ENCODE results near the gene RAB7A.
"Not testable (repeated sequence)": the region's sequence is repeated elsewhere in the genome, so short reads cannot be mapped to it uniquely, and the experiment has no call there.

Gene RAB7A

DNA sequence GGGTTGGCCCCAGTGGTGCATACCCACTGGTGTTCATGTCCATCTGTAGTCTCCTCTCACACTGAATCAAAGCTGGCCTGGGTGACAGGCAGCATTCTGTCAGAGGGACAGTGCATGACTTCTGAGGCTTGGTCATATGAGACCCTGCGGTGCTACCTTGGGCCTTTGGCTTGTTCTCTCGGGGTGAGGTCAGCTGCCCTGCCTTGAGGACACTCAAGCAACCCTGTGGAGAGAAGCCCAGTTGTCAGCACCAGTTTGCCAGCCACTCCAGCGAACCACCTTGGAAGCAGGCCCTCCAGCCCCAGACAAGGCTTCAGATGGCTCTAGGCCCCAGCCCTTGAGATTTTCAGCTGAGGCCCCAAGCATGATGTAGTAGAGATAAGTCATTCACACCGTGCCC, 16.9 kb upstream of the RAB7A start:
- no peak for DNase-seq
- intact Hi-C loops (cut with DNase I): no loop called here

- DNase-seq: no peak
- intact Hi-C loops (cut with DNase I): no loop called here
Observed at GRCh38 chr3:128709506-128710210, 16.3 kb upstream of the RAB7A start.

GRCh38 chr3:128710816-128711433, 15.1 kb upstream of the RAB7A start:
- intact Hi-C loops (cut with DNase I): no loop called here

DNA sequence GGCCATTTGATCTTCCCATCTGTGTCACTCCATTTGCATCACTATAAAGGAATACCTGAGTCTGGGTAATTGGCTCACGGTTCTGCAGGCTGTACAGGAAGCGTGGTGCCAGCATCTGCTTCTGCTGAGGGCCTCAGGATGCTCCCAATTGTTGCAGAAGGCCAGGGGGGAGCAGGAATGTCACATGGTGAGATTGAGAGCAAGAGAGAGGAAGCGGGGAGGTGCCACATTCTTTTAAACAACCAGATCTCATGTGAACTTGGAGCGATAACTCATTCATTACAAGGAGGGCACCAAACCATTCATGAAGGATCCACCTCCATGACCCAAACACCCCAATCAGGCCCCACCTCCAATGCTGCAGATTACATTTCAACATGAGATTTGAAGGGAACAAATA, 13.1 kb upstream of the RAB7A start:
- no peak for DNase-seq

More at GRCh38 chr3:128710816-128711433, 15.1 kb upstream of the RAB7A start:
- no peak for DNase-seq

GRCh38 chr3:128714887-128715491, 11.0 kb upstream of the RAB7A start:
- intact Hi-C loops (cut with DNase I): no loop called here
- DNase-seq: peak in 8 of 42 donors; percentile 3 to 46 (median 24)

More for the DNA sequence above, 13.1 kb upstream of the RAB7A start:
- intact Hi-C loops (cut with DNase I): no loop called here

DNA sequence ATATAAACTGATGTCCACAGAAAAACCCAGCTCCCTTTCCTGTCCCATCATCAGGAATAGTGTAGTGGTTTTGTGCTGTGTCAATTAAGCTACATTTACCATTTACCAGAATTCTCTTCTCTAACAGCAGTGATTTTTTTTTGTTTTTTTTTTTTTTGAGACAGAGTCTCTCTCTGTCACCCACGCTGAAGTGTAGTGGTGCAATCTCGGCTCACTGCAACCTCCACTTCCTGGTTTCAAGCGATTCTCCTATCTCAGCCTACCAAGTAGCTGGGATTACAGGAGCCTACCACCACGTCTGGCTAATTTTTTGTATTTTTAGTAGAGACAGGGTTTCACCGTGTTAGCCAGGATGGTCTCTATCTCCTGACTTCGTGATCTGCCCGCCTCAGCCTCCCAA, 7.1 kb upstream of the RAB7A start:
- peak in 26 of 42 donors; percentile 7 to 72 (median 36) for DNase-seq
- intact Hi-C loops (cut with DNase I): not testable (repeated sequence)

DNA sequence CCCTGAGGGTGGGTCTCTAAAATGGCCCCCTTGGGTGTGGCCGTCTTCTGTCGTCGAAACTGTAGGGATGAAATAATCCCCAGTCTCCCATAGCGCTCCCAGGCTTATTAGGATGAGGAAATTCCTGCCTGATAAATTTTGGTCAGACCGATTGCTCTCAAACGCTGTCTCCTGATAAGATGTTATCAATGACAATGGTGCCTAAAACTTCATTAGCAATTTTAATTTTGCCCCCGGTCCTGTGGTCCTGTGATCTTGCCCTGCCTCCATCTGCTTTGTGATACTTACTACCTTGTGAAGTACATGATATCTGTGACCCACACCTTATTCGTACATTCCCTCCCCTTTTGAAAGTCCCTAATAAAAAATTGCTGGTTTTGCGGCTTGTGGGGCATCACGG, 5.1 kb upstream of the RAB7A start:
- intact Hi-C loops (cut with DNase I): no loop called here
- no peak for DNase-seq

- intact Hi-C loops (cut with DNase I): no loop called here
Observed at GRCh38 chr3:128723477-128723876, 2.5 kb upstream of the RAB7A start.

DNA sequence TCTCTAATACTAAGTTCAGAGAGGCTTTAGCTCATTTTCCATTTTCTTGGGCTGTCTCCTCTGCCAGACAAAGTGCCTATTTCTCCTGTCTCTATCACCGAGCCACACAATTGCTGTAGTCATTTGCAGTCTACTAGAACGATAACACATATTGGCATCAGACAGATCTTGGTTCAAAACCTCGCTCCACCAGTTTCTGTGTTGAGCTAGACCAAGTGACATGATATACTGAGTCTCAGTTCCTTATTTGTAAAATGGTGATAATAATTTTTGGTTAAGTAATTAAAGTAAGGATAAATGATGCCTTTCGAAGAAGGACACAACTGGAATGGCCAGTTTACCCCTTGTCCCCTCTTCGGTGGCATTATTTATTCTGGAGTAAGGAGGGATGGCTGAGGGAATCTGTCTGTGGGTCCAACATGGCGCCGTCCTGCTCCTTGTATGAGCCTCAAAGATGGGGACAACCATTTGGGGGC, 398 bp upstream of the RAB7A start:
- peak in 1 of 42 donors; percentile 44 for DNase-seq
- intact Hi-C loops (cut with DNase I): loop anchor here (2.0 to 5.0 kb wide), 3 partner anchors 45 to 153 kb away; partner anchors contain the start of gene ACAD9

More at GRCh38 chr3:128723477-128723876, 2.5 kb upstream of the RAB7A start:
- DNase-seq: no peak

DNA sequence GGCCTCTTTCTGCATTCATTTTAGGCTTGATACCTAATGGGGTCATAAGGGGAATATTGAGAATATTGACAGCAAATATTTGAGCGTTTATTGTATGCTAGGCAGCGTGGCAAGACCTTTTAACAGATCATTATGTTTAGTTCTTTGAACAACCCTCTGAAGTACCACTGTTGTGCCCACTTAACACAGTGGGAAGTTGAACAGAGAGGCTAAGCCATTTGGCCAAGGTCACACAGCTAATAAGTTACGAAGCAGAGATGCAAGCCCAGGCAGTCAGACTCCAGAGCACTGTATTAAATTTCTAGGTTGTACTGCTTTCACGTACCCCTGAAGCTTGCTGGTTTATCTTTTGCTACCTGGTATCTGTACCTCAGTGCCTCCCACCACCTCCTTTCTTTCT, 1.1 kb downstream of the RAB7A start:
- intact Hi-C loops (cut with DNase I): loop anchor here (2.0 to 5.0 kb wide), 3 partner anchors 46 to 152 kb away; partner anchors contain the start of gene ACAD9

GRCh38 chr3:128727485-128727884, 1.5 kb downstream of the RAB7A start:
- peak in 1 of 42 donors; percentile 3 for DNase-seq
- intact Hi-C loops (cut with DNase I): loop anchor here (2.0 to 5.0 kb wide), 3 partner anchors 47 to 151 kb away; partner anchors contain the start of gene ACAD9

More for the DNA sequence above, 1.1 kb downstream of the RAB7A start:
- DNase-seq: no peak

DNA sequence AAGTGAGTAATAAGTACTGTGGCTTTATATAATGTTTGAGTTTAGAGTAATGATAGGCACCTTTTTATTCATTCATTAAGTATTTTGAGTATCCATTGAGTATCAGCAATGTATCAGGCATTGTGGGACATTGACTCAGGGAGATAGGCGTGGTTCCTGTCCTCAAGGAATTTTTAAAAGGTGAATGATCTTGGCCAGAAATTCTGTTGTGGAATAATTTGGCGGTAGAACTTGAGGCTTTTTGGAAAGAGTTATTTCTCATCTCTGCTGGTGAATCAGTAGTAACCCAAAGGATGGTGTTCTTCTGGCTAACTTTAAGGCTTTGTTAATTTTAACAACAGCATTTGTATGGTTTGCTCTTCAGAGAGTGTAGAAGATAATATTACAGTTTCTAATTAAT, 2.0 kb downstream of the RAB7A start:
- intact Hi-C loops (cut with DNase I): loop anchor here (2.0 to 5.0 kb wide), 3 partner anchors 47 to 151 kb away; partner anchors contain the start of gene ACAD9
- no peak for DNase-seq

- intact Hi-C loops (cut with DNase I): loop anchor here (5.0 kb wide), 1 partner anchor 64 kb away; no protein-coding TSS in a partner anchor
- not testable (repeated sequence) for DNase-seq
Observed at GRCh38 chr3:128728521-128728920, 2.5 kb downstream of the RAB7A start.

DNA sequence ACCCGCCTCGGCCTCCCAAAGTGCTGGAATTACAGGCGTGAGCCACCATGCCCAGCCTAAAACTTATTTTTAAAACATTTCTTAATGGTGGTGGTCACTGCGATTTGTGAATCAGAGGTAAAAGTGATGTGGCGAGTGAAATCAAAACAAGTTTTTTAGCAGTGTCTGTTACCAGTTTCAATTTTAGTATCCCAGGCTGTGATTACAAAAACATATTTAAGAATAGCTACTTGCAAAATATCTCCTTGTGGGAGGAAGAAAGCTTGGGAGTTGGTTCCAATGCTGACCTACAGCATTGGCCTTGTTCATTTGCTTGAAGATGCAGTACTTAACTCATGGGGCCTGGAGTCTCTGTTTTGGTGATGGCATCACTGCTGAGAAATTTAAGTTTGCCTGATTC, 4.5 kb downstream of the RAB7A start:
- intact Hi-C loops (cut with DNase I): no loop called here
- no peak for DNase-seq

DNA sequence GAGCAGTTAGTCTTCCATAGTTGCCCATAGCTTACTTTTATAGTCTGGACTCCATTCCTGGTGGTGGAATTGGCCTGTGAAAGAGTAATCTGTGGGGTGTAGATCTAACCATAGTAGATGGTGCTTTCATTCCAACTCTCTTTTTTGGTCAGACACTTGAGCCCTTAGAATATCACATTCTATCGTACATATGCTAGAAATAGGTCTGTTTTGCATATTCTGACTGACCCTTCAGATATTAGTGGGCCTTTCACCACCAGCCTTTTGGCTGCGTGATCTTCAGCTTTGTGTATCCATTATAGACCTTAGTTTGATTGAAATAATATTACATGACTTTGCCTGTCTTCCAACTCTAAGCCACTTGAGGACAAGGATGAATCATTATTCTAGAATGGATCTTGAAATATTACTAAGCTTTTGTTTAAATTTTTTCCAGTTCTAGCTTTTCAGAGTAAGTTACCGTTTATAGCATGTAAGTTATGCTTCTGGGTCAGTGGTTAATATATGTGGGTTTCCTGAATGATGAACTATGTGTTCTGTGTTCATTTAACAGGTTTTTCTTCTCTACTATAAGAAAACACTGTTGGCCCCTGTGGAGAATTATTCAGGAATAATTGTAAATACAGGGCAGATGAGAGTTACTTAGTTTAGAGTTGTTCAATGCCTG, 8.7 kb downstream of the RAB7A start:
- intact Hi-C loops (cut with DNase I): no loop called here
- DNase-seq: no peak

GRCh38 chr3:128735287-128735686, 9.3 kb downstream of the RAB7A start:
- intact Hi-C loops (cut with DNase I): no loop called here

GRCh38 chr3:128735884-128736283, 9.9 kb downstream of the RAB7A start:
- DNase-seq: no peak
- intact Hi-C loops (cut with DNase I): no loop called here

More at GRCh38 chr3:128735287-128735686, 9.3 kb downstream of the RAB7A start:
- no peak for DNase-seq

DNA sequence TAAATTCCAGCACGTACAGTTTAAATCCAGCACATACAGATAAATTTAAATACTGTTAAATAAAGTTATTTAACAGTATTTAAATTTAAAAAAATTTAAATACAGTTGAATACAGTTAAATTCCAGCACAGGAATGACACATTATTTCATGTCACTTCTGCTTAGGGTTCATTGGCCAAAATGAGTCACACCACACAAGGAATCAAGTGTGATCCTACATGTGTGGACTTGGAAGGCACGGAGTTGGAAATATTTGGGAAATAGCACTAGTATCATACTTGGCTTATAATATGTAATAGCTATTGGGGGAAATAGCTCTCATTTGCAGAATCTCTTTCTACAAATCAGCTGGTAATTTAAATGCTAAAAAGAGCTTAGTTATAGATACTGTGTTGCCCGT, 10.6 kb downstream of the RAB7A start:
- no peak for DNase-seq
- intact Hi-C loops (cut with DNase I): no loop called here

GRCh38 chr3:128740621-128741020, 14.6 kb downstream of the RAB7A start:
- intact Hi-C loops (cut with DNase I): no loop called here
- no peak for DNase-seq

All from head of caudate nucleus (tissue), 42 donors.